OCI-LY3 (cell line): Measurements from ENCODE around the gene MYL10.

ENCODE experiments used
- CTCF ChIP-seq: fragments of 200-600, 300-600 bp; sonication (generic); IDR thresholded peaks from 2 replicates; pipeline ENCODE4 v1.5.1; 2014; ENCODE audit warnings: antibody characterized with exemption, low read length, low read depth
- EZH2phosphoT487 ChIP-seq: fragments of 200-600 bp; shearing (Covaris generic); IDR thresholded peaks from 2 replicates; pipeline ENCODE4 v1.6.1; 2018; ENCODE audit warnings: antibody characterized with exemption, mixed run types, low read depth

GRCh38 chr7:101673315-101673714 is 44.2 kb upstream of the MYL10 start:
- no peak for TF ChIP-seq CTCF
- TF ChIP-seq EZH2phosphoT487, result no peak
